PC-3 (cell line): Measurements from ENCODE around the gene MYH11. TPM values are rescaled to one million over a fixed set of nuclear protein-coding genes. Genes with fewer than 3 reads are reported as not detected.

Experiments used
- ATAC-seq: fragments of 200-7000 bp; cut with Tn5 transposase; 2 replicates; pipeline ENCODE4 v1.9.1; 2020; ENCODE audit warnings: mild to moderate bottlenecking, moderate library complexity
- BruUV-seq: library from RNA; stranded (reverse); fragments of 400-500 nt; replicated peaks from 2 replicates; lab custom pipeline; 2021; lab: Mats Ljungman, UMichigan
- CTCF ChIA-PET: fragments of 300-600 bp; sonication (Branson Sonifier 250); formaldehyde crosslinking; loops from one replicate; lab custom pipeline; 2022; ENCODE audit warnings: antibody characterized with exemption; lab: Charles Lee
- POLR2A ChIA-PET: fragments of 300-600 bp; sonication (Branson Sonifier 250); formaldehyde crosslinking; loops from one replicate; lab custom pipeline; 2022; ENCODE audit warnings: antibody characterized with exemption; ENCODE audit not compliant: unreplicated experiment; lab: Charles Lee
- DNase-seq: peaks from one replicate; pipeline ENCODE4 v3.0.0-alpha.2; 2015
- H2AFZ ChIP-seq: fragments of 300-600 bp; sonication (generic); 2 replicates; pipeline ENCODE4 v1.6.0; 2016; ENCODE audit warnings: antibody characterized with exemption, low read length
- H3F3A ChIP-seq: fragments of 300-600 bp; sonication (generic); one replicate; pipeline ENCODE4 v1.6.0; 2017; ENCODE audit warnings: antibody characterized with exemption, low read length, control low read depth, mild to moderate bottlenecking; ENCODE audit not compliant: unreplicated experiment
- H3K27ac ChIP-seq: fragments of 300-600 bp; sonication (generic); 2 replicates; pipeline ENCODE4 v1.5.1; 2016; ENCODE audit warnings: mild to moderate bottlenecking, low read length
- H3K27me3 ChIP-seq: fragments of 300-600 bp; sonication (generic); 2 replicates; pipeline ENCODE4 v1.6.1; 2016; ENCODE audit warnings: low read length, mixed read lengths
- H3K36me3 ChIP-seq: fragments of 300-600 bp; sonication (generic); 2 replicates; pipeline ENCODE4 v1.6.1; 2016; ENCODE audit warnings: low read depth, mixed run types, low read length, mixed read lengths
- H3K4me1 ChIP-seq: fragments of 300-600 bp; sonication (generic); 2 replicates; pipeline ENCODE4 v1.5.1; 2016; ENCODE audit warnings: low read length; ENCODE audit not compliant: insufficient read depth
- H3K4me2 ChIP-seq: fragments of 300-600 bp; sonication (generic); 2 replicates; pipeline ENCODE4 v1.6.0; 2016; ENCODE audit warnings: low read length
- H3K4me3 ChIP-seq: fragments of 300-600 bp; sonication (generic); 2 replicates; pipeline ENCODE4 v1.5.1; 2016; ENCODE audit warnings: mild to moderate bottlenecking, low read length, mixed read lengths
- H3K79me2 ChIP-seq: fragments of 300-600 bp; sonication (generic); 2 replicates; pipeline ENCODE4 v1.6.1; 2017; ENCODE audit warnings: low read length, mixed read lengths
- H3K9ac ChIP-seq: fragments of 300-600 bp; sonication (generic); 2 replicates; pipeline ENCODE4 v1.6.0; 2016; ENCODE audit warnings: mild to moderate bottlenecking, low read length
- H3K9me2 ChIP-seq: fragments of 300-600 bp; sonication (generic); replicated peaks from 2 replicates; pipeline ENCODE4 v1.6.1; 2016; ENCODE audit warnings: mixed run types, low read length, mixed read lengths
- H3K9me3 ChIP-seq: fragments of 300-600 bp; sonication (generic); 2 replicates; pipeline ENCODE4 v1.6.1; 2016; ENCODE audit warnings: low read length, mixed read lengths
- H4K20me1 ChIP-seq: fragments of 300-600 bp; sonication (generic); 2 replicates; pipeline ENCODE4 v1.6.1; 2016; ENCODE audit warnings: low read length, mixed read lengths
- EZH2 ChIP-seq: fragments of 300-600 bp; sonication (generic); IDR thresholded peaks from one replicate; pipeline ENCODE4 v1.6.1; 2017; ENCODE audit warnings: antibody characterized with exemption, mild to moderate bottlenecking, low read length; ENCODE audit not compliant: unreplicated experiment
- EZH2phosphoT487 ChIP-seq: fragments of 300-600 bp; sonication (generic); IDR thresholded peaks from 2 replicates; pipeline ENCODE4 v1.6.1; 2018; ENCODE audit warnings: mild to moderate bottlenecking, antibody characterized with exemption, low read length, borderline replicate concordance
- intact Hi-C: fragments of 100-400 bp; cut with micrococcal nuclease; formaldehyde crosslinking; loops from 2 replicates; pipeline ENCODE4 v1.9.0; 2023
- total RNA-seq: library from RNA; depleted of rRNA; stranded (reverse); fragments of >200 nt; gene quantifications from 2 replicates; pipeline ENCODE4 v1.2.3, GENCODE V29; 2014
- TF ChIP-seq, protein P1 (sequence below): fragments of 300-600 bp; sonication (generic); conservative IDR thresholded peaks from 2 replicates; pipeline ENCODE4 v1.5.1; 2017; ENCODE audit warnings: antibody characterized with exemption, low read depth, mild to moderate bottlenecking, low read length

Gene MYH11
- total RNA-seq, 1 experiment from 2014 or later = not detected

DNA sequence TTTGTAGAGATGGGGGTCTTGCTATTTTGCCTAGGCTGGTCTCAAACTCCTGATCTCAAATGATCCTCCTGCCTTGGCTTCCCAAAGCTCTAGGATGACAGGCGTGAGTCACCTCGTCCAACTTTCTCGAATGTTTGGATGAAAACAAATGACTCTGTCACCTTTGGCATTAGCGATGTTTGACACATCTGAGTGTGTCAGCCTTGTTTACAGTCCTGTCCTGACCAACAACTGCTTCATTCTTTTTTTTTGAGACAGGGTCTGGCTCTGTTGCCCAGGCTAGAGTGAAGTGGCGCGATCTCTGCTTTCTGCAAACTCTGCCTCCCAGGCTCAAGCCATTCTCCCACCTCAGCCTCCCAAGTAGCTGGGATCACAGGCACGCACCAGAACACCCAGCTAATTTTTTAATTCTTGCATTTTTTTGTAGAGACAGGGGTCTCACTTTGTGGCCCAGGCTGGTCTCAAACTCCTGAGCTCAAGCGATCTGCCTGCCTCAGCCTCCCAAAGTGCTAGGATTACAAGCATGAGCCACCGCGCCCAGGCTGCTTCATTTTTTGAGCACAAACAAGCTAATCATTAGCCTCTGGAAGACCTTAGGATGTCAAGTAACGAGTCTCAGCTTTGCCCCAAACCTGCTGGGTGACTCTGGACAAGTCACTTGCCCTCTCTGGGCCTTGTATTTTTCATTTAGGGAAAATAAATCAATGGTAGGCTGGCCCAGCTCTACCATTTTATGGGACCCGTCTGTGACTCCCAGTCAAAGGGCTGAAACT lies 7.4 kb downstream of the MYH11 start:
- 0 out of 2 replicates have a peak, but pooled peaks cover 3% of the 10 kb centered on the region for H3K27me3 ChIP-seq
- H3K79me2 ChIP-seq = no peaks in the 10 kb centered on the region
- TF ChIP-seq EZH2phosphoT487 (no peak), EZH2 (no peak)
- TF ChIP-seq, protein P1, sequence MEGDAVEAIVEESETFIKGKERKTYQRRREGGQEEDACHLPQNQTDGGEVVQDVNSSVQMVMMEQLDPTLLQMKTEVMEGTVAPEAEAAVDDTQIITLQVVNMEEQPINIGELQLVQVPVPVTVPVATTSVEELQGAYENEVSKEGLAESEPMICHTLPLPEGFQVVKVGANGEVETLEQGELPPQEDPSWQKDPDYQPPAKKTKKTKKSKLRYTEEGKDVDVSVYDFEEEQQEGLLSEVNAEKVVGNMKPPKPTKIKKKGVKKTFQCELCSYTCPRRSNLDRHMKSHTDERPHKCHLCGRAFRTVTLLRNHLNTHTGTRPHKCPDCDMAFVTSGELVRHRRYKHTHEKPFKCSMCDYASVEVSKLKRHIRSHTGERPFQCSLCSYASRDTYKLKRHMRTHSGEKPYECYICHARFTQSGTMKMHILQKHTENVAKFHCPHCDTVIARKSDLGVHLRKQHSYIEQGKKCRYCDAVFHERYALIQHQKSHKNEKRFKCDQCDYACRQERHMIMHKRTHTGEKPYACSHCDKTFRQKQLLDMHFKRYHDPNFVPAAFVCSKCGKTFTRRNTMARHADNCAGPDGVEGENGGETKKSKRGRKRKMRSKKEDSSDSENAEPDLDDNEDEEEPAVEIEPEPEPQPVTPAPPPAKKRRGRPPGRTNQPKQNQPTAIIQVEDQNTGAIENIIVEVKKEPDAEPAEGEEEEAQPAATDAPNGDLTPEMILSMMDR = no peak
- no peak overlapping the region for H3K9ac ChIP-seq
- DNase-seq (peak; percentile 23), ATAC-seq (no peak)
- intact Hi-C loops = no loop called here
- ChIA-PET CTCF (no interaction called here), POLR2A (no interaction called here)
- no peaks in the 10 kb centered on the region for H3F3A ChIP-seq
- no peaks in the 10 kb centered on the region for H3K36me3 ChIP-seq
- H3K4me3 ChIP-seq = no peak overlapping the region
- no peaks in the 10 kb centered on the region for H3K9me2 ChIP-seq
- no peak overlapping the region for H3K27ac ChIP-seq
- no peak overlapping the region for H3K4me2 ChIP-seq
- H3K4me1 ChIP-seq = no peaks in the 10 kb centered on the region
- H4K20me1 ChIP-seq = no peaks in the 10 kb centered on the region
- no peaks in the 10 kb centered on the region for H3K9me3 ChIP-seq
- H2AFZ ChIP-seq = no peak overlapping the region
- BruUV-seq = no TSS peak

DNA sequence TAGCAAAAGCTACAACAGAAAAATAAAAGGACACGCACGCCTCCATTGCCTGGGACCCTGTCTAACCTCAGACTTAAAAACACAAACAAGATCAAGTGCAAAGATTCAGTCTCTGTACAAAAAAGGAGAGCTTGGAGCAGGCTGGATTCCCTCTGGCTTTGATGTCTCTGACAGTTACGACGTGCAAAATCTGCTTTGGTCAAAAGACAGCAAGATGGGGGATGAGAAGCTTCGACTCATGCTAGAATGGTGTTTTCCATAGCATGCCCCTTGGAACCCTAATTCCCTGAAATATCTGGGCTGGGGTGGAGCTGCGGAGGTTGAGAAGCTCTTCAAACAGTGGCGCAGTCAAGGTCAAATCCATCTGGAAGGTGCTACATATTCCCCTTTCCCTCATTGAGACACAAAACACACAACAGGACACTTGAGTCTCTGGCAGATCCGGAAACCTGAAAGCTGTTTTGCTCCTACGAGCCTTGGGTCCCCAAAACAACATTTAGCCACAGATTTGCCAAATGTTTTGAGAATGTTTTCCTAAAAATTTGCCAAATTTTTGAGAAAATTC lies 9.1 kb downstream of the MYH11 start:
- intact Hi-C loops = no loop called here
- no peak overlapping the region for H3K27ac ChIP-seq
- no TSS peak for BruUV-seq
- no peak overlapping the region for H3K4me2 ChIP-seq
- no peaks in the 10 kb centered on the region for H4K20me1 ChIP-seq
- H3K9me2 ChIP-seq = no peaks in the 10 kb centered on the region
- DNase-seq = no peak
- CTCF ChIA-PET = no interaction called here
- H3K79me2 ChIP-seq = no peaks in the 10 kb centered on the region
- POLR2A ChIA-PET = no interaction called here
- no peak for ATAC-seq
- H2AFZ ChIP-seq = no peak overlapping the region
- no peak for TF ChIP-seq EZH2
- TF ChIP-seq EZH2phosphoT487 = no peak
- TF ChIP-seq, protein P1 = no peak
- H3K27me3 ChIP-seq = no peaks in the 10 kb centered on the region
- no peak overlapping the region for H3K9ac ChIP-seq
- no peaks in the 10 kb centered on the region for H3K36me3 ChIP-seq
- no peaks in the 10 kb centered on the region for H3K4me1 ChIP-seq
- H3K4me3 ChIP-seq = no peak overlapping the region
- no peaks in the 10 kb centered on the region for H3K9me3 ChIP-seq
- no peaks in the 10 kb centered on the region for H3F3A ChIP-seq

DNA sequence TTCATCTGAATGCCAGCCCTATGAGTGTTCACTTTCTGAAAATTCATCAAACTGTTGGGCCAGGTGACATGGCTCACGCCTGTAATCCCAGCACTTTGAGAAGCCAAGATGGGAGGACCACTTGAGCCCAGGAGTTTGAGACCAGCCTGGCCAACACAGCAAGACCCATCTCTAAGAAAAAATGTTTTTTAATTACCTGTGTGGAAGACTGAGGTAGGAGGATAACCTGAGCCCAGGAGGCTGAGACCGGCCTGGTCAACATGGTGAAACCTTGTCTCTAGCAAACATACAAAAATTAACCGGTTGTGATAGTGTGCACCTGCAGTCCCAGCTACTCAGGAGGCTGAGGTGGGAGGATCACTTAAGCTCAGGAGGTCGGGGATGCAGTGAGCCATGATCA lies 10.3 kb downstream of the MYH11 start:
- Histone ChIP-seq H3K4me3 (no peak overlapping the region), H3K4me1 (no peaks in the 10 kb centered on the region), H3F3A (no peaks in the 10 kb centered on the region), H3K27ac (no peak overlapping the region), H2AFZ (no peak overlapping the region), H3K9me3 (no peaks in the 10 kb centered on the region), H3K4me2 (no peak overlapping the region), H3K27me3 (no peaks in the 10 kb centered on the region), H3K9ac (no peak overlapping the region), H3K36me3 (no peaks in the 10 kb centered on the region), H4K20me1 (no peaks in the 10 kb centered on the region), H3K9me2 (no peaks in the 10 kb centered on the region), H3K79me2 (no peaks in the 10 kb centered on the region)
- TF ChIP-seq, protein P1 = no peak
- no peak for TF ChIP-seq EZH2
- no peak for TF ChIP-seq EZH2phosphoT487
- ATAC-seq = no peak
- ChIA-PET POLR2A (no interaction called here), CTCF (no interaction called here)
- no peak for DNase-seq
- no TSS peak for BruUV-seq
- intact Hi-C loops = no loop called here
